Mesodermal cell (in vitro differentiated cells): Measurements from ENCODE around the gene DPPA5.

ENCODE experiments used
- H3K27ac ChIP-seq: 2 replicates; pipeline ENCODE4 v1.7.0; 2013; ENCODE audit warnings: mild to moderate bottlenecking, low read depth, low read length, moderate library complexity; ENCODE audit not compliant: severe bottlenecking
- H3K36me3 ChIP-seq: 2 replicates; pipeline ENCODE4 v1.7.1; 2013; ENCODE audit warnings: mild to moderate bottlenecking, low read length, moderate library complexity; ENCODE audit not compliant: control insufficient read depth, insufficient read depth
- H3K4me1 ChIP-seq: one replicate; pipeline ENCODE4 v1.7.1; 2013; ENCODE audit warnings: mild to moderate bottlenecking, low read length; ENCODE audit not compliant: insufficient read depth, control insufficient read depth, poor library complexity, severe bottlenecking
- H3K4me3 ChIP-seq: 2 replicates; pipeline ENCODE4 v1.7.0; 2013; ENCODE audit warnings: low read length, control low read depth, mild to moderate bottlenecking; ENCODE audit not compliant: insufficient read depth, poor library complexity, severe bottlenecking; ENCODE audit errors: extremely low read depth
- H3K9me3 ChIP-seq: 2 replicates; pipeline ENCODE4 v1.7.1; 2013; ENCODE audit warnings: mild to moderate bottlenecking, low read length, moderate library complexity; ENCODE audit not compliant: control insufficient read depth
- WGBS, 2 experiments: methylation state at CpG; one replicate each; pipeline ENCODE4 v1.1.5; 2013; ENCODE audit warnings: missing lambda C conversion rate in 2 of 2; ENCODE audit not compliant: insufficient coverage in 2 of 2; 5-methylcytosine and 5-hydroxymethylcytosine counted together

DPPA5 gene

GRCh38 chr6:73364121-73364520, 10.0 kb upstream of the DPPA5 start:
- Histone ChIP-seq H3K4me3 (no peak overlapping the region), H3K36me3 (no peaks in the 10 kb centered on the region), H3K27ac (no peak overlapping the region), H3K9me3 (no peaks in the 10 kb centered on the region), H3K4me1 (no peaks in the 10 kb centered on the region)
- WGBS, 2 experiments: 92 to 96% methylated on average over 10 to 13 of the region's 14 CpGs

GRCh38 chr6:73363537-73363875, 9.4 kb upstream of the DPPA5 start:
- 95 to 96% methylated on average over 23 of the region's 23 CpGs for WGBS, 2 experiments
- Histone ChIP-seq H3K9me3 (no peaks in the 10 kb centered on the region), H3K27ac (no peak overlapping the region), H3K4me1 (no peaks in the 10 kb centered on the region), H3K4me3 (no peak overlapping the region), H3K36me3 (no peaks in the 10 kb centered on the region)

- no peak overlapping the region for H3K4me3 ChIP-seq
- H3K36me3 ChIP-seq: no peaks in the 10 kb centered on the region
- no peak overlapping the region for H3K27ac ChIP-seq
- H3K4me1 ChIP-seq: no peaks in the 10 kb centered on the region
- H3K9me3 ChIP-seq: no peaks in the 10 kb centered on the region
- 94 to 97% methylated on average over 30 to 31 of the region's 31 CpGs for WGBS, 2 experiments
These were observed 8.9 kb upstream of the DPPA5 start for GRCh38 chr6:73362869-73363536.

- Histone ChIP-seq H3K27ac (no peak within 1 kb of the TSS), H3K36me3 (no peaks in the 10 kb centered on the region), H3K4me3 (no peak within 1 kb of the TSS), H3K9me3 (no peaks in the 10 kb centered on the region), H3K4me1 (no peaks in the 10 kb centered on the region)
- 94 to 96% methylated on average over 23 of the region's 23 CpGs for WGBS, 2 experiments
These were observed 8.3 kb upstream of the DPPA5 start, which contains the start of gene KHDC3L for GRCh38 chr6:73362358-73362757. Gene KHDC3L, plus strand, starts transcription at chr6:73362658. Its CDS starts 72 bp downstream, at chr6:73362730.

- H3K9me3 ChIP-seq: no peaks in the 10 kb centered on the region
- 10 to 30% methylated on average over 2 to 4 of the region's 6 CpGs for WGBS, 2 experiments
- no peaks in the 10 kb centered on the region for H3K36me3 ChIP-seq
- H3K27ac ChIP-seq: no peak overlapping the region
- no peak overlapping the region for H3K4me3 ChIP-seq
- H3K4me1 ChIP-seq: no peaks in the 10 kb centered on the region
These were observed 4.8 kb downstream of the DPPA5 start for GRCh38 chr6:73349311-73349710.

- Histone ChIP-seq H3K27ac (no peak overlapping the region), H3K4me3 (no peak overlapping the region), H3K36me3 (no peaks in the 10 kb centered on the region), H3K4me1 (no peaks in the 10 kb centered on the region), H3K9me3 (no peaks in the 10 kb centered on the region)
- WGBS, 2 experiments: 90 to 92% methylated on average over 23 to 26 of the region's 33 CpGs
These were observed 5.4 kb downstream of the DPPA5 start for GRCh38 chr6:73348550-73349204.

GRCh38 chr6:73343164-73343563, 10.9 kb downstream of the DPPA5 start:
- no peak overlapping the region for H3K4me3 ChIP-seq
- H3K27ac ChIP-seq: no peak overlapping the region
- no peaks in the 10 kb centered on the region for H3K9me3 ChIP-seq
- H3K4me1 ChIP-seq: no peaks in the 10 kb centered on the region
- H3K36me3 ChIP-seq: no peaks in the 10 kb centered on the region

GRCh38 chr6:73342174-73342573, 11.9 kb downstream of the DPPA5 start:
- H3K27ac ChIP-seq: no peak overlapping the region
- no peak overlapping the region for H3K4me3 ChIP-seq
- no peaks in the 10 kb centered on the region for H3K4me1 ChIP-seq
- no peaks in the 10 kb centered on the region for H3K36me3 ChIP-seq
- H3K9me3 ChIP-seq: no peaks in the 10 kb centered on the region
- WGBS, 2 experiments: no CpG with 5 or more reads among the region's 5 CpGs

- H3K27ac ChIP-seq: no peak overlapping the region
- H3K4me3 ChIP-seq: no peak overlapping the region
- no peaks in the 10 kb centered on the region for H3K36me3 ChIP-seq
- WGBS, 2 experiments: 100% methylated on average over 1 of the region's 1 CpG; no CpG with 5 or more reads in 1 of the 2 experiments
- H3K4me1 ChIP-seq: no peaks in the 10 kb centered on the region
- no peaks in the 10 kb centered on the region for H3K9me3 ChIP-seq
These were observed 12.7 kb downstream of the DPPA5 start for GRCh38 chr6:73341335-73341734.

- no peaks in the 10 kb centered on the region for H3K36me3 ChIP-seq
- no peaks in the 10 kb centered on the region for H3K9me3 ChIP-seq
- 100% methylated on average over 1 of the region's 2 CpGs for WGBS, 2 experiments
- no peak overlapping the region for H3K27ac ChIP-seq
- H3K4me1 ChIP-seq: no peaks in the 10 kb centered on the region
- H3K4me3 ChIP-seq: no peak overlapping the region
These were observed 14.0 kb downstream of the DPPA5 start for GRCh38 chr6:73340048-73340447.

- H3K36me3 ChIP-seq: no peaks in the 10 kb centered on the region
- WGBS, 2 experiments: 42 to 81% methylated on average over 2 to 3 of the region's 3 CpGs
- no peak overlapping the region for H3K27ac ChIP-seq
- H3K9me3 ChIP-seq: no peaks in the 10 kb centered on the region
- no peaks in the 10 kb centered on the region for H3K4me1 ChIP-seq
- no peak overlapping the region for H3K4me3 ChIP-seq
These were observed 14.7 kb downstream of the DPPA5 start for GRCh38 chr6:73339340-73339739.
